Stimulated activated CD4-positive, alpha-beta T cell treated with anti-CD3 and anti-CD28 coated beads, Interleukin-2, amount 100 ng/mL, for 4 hours (primary cell): ENCODE data around the gene TVP23A.
"Not testable (repeated sequence)": the region's sequence is repeated elsewhere in the genome, so short reads cannot be mapped to it uniquely, and the experiment has no call there.

ENCODE experiments used
- DNase-seq: peaks from one replicate; pipeline ENCODE4 v3.0.0-alpha.2; 2020; ENCODE audit warnings: low read depth

The TVP23A gene

GRCh38 chr16:10835281-10835931 lies 16.8 kb upstream of the TVP23A start:
- DNase-seq, result no peak

- no peak for DNase-seq
Measured at GRCh38 chr16:10834766-10835165, 16.2 kb upstream of the TVP23A start.

GRCh38 chr16:10834130-10834529 lies 15.5 kb upstream of the TVP23A start:
- DNase-seq, result no peak

GRCh38 chr16:10833271-10833670 lies 14.7 kb upstream of the TVP23A start:
- no peak for DNase-seq

- DNase-seq, result no peak
Measured at GRCh38 chr16:10831894-10832886, 13.6 kb upstream of the TVP23A start.

- not testable (repeated sequence) for DNase-seq
Measured at GRCh38 chr16:10830240-10830639, 11.6 kb upstream of the TVP23A start.

GRCh38 chr16:10829390-10830098 lies 10.9 kb upstream of the TVP23A start:
- DNase-seq, result not testable (repeated sequence)

GRCh38 chr16:10828851-10829366 lies 10.3 kb upstream of the TVP23A start:
- DNase-seq, result no peak

GRCh38 chr16:10827691-10828341 lies 9.2 kb upstream of the TVP23A start:
- DNase-seq, result no peak

- no peak for DNase-seq
Measured at GRCh38 chr16:10824111-10824893, 5.7 kb upstream of the TVP23A start.

GRCh38 chr16:10822702-10823101 lies 4.1 kb upstream of the TVP23A start:
- no peak for DNase-seq

GRCh38 chr16:10820546-10820945 lies 2.0 kb upstream of the TVP23A start:
- no peak for DNase-seq

GRCh38 chr16:10817514-10817913 lies 1.1 kb downstream of the TVP23A start:
- no peak for DNase-seq

- DNase-seq, result no peak
Measured at GRCh38 chr16:10813099-10813455, 5.5 kb downstream of the TVP23A start.

GRCh38 chr16:10812312-10813098 lies 6.1 kb downstream of the TVP23A start:
- DNase-seq, result no peak

- DNase-seq, result no peak
Measured at GRCh38 chr16:10809706-10810105, 8.9 kb downstream of the TVP23A start.

GRCh38 chr16:10808850-10809249 lies 9.7 kb downstream of the TVP23A start:
- no peak for DNase-seq

GRCh38 chr16:10808218-10808617 lies 10.4 kb downstream of the TVP23A start:
- no peak for DNase-seq

- DNase-seq, result no peak
Measured at GRCh38 chr16:10806698-10807097, 11.9 kb downstream of the TVP23A start.

- DNase-seq, result no peak
Measured at GRCh38 chr16:10805334-10805733, 13.3 kb downstream of the TVP23A start.
